Measurements from ENCODE around the gene ARL13A.
"Not testable (repeated sequence)": the region's sequence is repeated elsewhere in the genome, so short reads cannot be mapped to it uniquely, and the experiment has no call there.

The ARL13A gene

GRCh38 chrX:100969408-100969807, at the start of gene ARL13A:
ARL13A (plus strand) TSS chrX:100969708; CDS start chrX:100973690, 3,982 bp downstream.
- DNase-seq: no peak

GRCh38 chrX:100924375-100924774, 45.1 kb upstream of the ARL13A start:
- no peak for DNase-seq

- no peak for DNase-seq
Measured at GRCh38 chrX:100926453-100926852, 43.1 kb upstream of the ARL13A start.

GRCh38 chrX:100928660-100929613, 40.6 kb upstream of the ARL13A start, which contains the start of gene XKRX:
XKRX (minus strand) TSS chrX:100928917; CDS start chrX:100928304, 613 bp downstream.
- DNase-seq: peak; percentile 26

- DNase-seq: no peak
Measured at GRCh38 chrX:100931218-100931924, 38.1 kb upstream of the ARL13A start.

GRCh38 chrX:100931925-100932285, 37.6 kb upstream of the ARL13A start:
- DNase-seq: no peak

- no peak for DNase-seq
Measured at GRCh38 chrX:100935767-100936166, 33.7 kb upstream of the ARL13A start.

GRCh38 chrX:100939333-100939732, 30.2 kb upstream of the ARL13A start:
- no peak for DNase-seq

GRCh38 chrX:100944601-100945000, 24.9 kb upstream of the ARL13A start:
- no peak for DNase-seq

GRCh38 chrX:100946299-100946927, 23.1 kb upstream of the ARL13A start:
- no peak for DNase-seq

GRCh38 chrX:100948557-100948956, 21.0 kb upstream of the ARL13A start:
- DNase-seq: no peak

GRCh38 chrX:100962811-100963210, 6.7 kb upstream of the ARL13A start:
- DNase-seq: no peak

- no peak for DNase-seq
Measured at GRCh38 chrX:100964362-100964761, 5.1 kb upstream of the ARL13A start.

GRCh38 chrX:100969936-100970335, 428 bp downstream of the ARL13A start:
- DNase-seq: no peak

- no peak for DNase-seq
Measured at GRCh38 chrX:100973411-100973810, 3.9 kb downstream of the ARL13A start.

- no peak for DNase-seq
Measured at GRCh38 chrX:100975212-100975611, 5.7 kb downstream of the ARL13A start.

- DNase-seq: no peak
Measured at GRCh38 chrX:100976211-100976610, 6.7 kb downstream of the ARL13A start.

GRCh38 chrX:100979881-100980607, 10.5 kb downstream of the ARL13A start:
- DNase-seq: no peak

- DNase-seq: no peak
Measured at GRCh38 chrX:100980608-100981497, 11.3 kb downstream of the ARL13A start.

GRCh38 chrX:100981498-100981845, 12.0 kb downstream of the ARL13A start:
- not testable (repeated sequence) for DNase-seq

GRCh38 chrX:100984818-100985217, 15.3 kb downstream of the ARL13A start:
- DNase-seq: no peak

- DNase-seq: no peak
Measured at GRCh38 chrX:100990139-100990538, 20.6 kb downstream of the ARL13A start.

All from CD4-positive, alpha-beta T cell treated with Interleukin-17A for 1 hour (primary cell).